Type B pancreatic cell (in vitro differentiated cells): ENCODE results near the gene RTN4RL2. TPM values are rescaled to one million over a fixed set of nuclear protein-coding genes. Genes with fewer than 3 reads are reported as not detected.

Experiments used
- DNase-seq: peaks from one replicate; pipeline ENCODE4 v3.0.0; 2021; ENCODE audit warnings: mixed read lengths; ENCODE audit not compliant: unreplicated experiment; ENCODE audit errors: extremely low spot score
- H3K27ac Mint-ChIP-seq: 2 replicates; pipeline ENCODE4 v1.8.0; 2021; ENCODE audit warnings: mild to moderate bottlenecking, mixed read lengths
- H3K27me3 Mint-ChIP-seq: 2 replicates; pipeline ENCODE4 v1.8.0; 2021; ENCODE audit warnings: mixed read lengths
- H3K36me3 Mint-ChIP-seq: 2 replicates; pipeline ENCODE4 v1.8.0; 2021; ENCODE audit warnings: mixed read lengths
- H3K4me1 Mint-ChIP-seq: one replicate; pipeline ENCODE4 v1.8.0; 2021; ENCODE audit warnings: mixed read lengths; ENCODE audit not compliant: unreplicated experiment
- H3K4me3 Mint-ChIP-seq: 2 replicates; pipeline ENCODE4 v1.8.0; 2021; ENCODE audit warnings: mild to moderate bottlenecking, mixed read lengths
- H3K9me3 Mint-ChIP-seq: 2 replicates; pipeline ENCODE4 v1.8.0; 2021; ENCODE audit warnings: mixed read lengths
- total RNA-seq: library from RNA; stranded (reverse); gene quantifications from 2 replicates; pipeline ENCODE4 v1.2.1, GENCODE V29; 2021; ENCODE audit warnings: low replicate concordance
- TF ChIP-seq, protein P1 (sequence below): fragments of 200-600 bp; sonication (generic); conservative IDR thresholded peaks from 2 replicates; pipeline ENCODE4 v1.5.0; 2021; ENCODE audit warnings: antibody characterized with exemption, mild to moderate bottlenecking

Gene RTN4RL2
- total RNA-seq, 1 donor from 2014 or later, result 8.6 TPM

DNA sequence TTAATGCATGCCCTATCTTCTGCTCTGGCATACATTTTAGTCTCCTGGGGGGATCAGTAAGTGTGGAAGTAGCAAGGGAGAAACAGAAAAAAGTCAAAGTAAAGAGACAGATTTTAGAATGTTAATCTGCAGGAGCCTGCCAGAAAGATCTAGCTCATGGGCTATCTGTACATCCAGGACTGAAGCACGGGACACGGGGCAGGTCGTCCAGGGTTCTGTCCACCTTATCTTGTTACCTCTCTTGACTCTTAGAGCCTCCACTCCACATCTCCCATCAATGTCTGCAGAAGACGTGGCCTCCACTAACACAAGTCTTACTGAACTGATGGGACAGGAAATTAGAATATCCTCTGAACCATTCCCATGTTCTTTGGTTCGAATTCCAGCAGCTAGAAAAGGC lies 31.7 kb upstream of the RTN4RL2 start:
- DNase-seq, result no peak
- Mint-ChIP-seq H3K4me3 (no peak overlapping the region), H3K27ac (no peak overlapping the region), H3K36me3 (peaks cover 2% of the 10 kb centered on the region), H3K27me3 (peaks cover 36% of the 10 kb centered on the region), H3K9me3 (no peaks in the 10 kb centered on the region), H3K4me1 (peaks cover 18% of the 10 kb centered on the region)
- TF ChIP-seq, protein P1, sequence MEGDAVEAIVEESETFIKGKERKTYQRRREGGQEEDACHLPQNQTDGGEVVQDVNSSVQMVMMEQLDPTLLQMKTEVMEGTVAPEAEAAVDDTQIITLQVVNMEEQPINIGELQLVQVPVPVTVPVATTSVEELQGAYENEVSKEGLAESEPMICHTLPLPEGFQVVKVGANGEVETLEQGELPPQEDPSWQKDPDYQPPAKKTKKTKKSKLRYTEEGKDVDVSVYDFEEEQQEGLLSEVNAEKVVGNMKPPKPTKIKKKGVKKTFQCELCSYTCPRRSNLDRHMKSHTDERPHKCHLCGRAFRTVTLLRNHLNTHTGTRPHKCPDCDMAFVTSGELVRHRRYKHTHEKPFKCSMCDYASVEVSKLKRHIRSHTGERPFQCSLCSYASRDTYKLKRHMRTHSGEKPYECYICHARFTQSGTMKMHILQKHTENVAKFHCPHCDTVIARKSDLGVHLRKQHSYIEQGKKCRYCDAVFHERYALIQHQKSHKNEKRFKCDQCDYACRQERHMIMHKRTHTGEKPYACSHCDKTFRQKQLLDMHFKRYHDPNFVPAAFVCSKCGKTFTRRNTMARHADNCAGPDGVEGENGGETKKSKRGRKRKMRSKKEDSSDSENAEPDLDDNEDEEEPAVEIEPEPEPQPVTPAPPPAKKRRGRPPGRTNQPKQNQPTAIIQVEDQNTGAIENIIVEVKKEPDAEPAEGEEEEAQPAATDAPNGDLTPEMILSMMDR, result no peak

- Mint-ChIP-seq H3K27me3 (peaks cover 43% of the 10 kb centered on the region), H3K4me1 (peaks cover 17% of the 10 kb centered on the region), H3K9me3 (no peaks in the 10 kb centered on the region), H3K4me3 (no peak overlapping the region), H3K36me3 (no peaks in the 10 kb centered on the region), H3K27ac (no peak overlapping the region)
- TF ChIP-seq, protein P1, result no peak
- DNase-seq, result no peak
Measured at GRCh38 chr11:57429946-57430345, 30.4 kb upstream of the RTN4RL2 start.

GRCh38 chr11:57430952-57431351 lies 29.4 kb upstream of the RTN4RL2 start:
- no peak for DNase-seq
- Mint-ChIP-seq H3K27ac (no peak overlapping the region), H3K4me1 (peaks cover 14% of the 10 kb centered on the region), H3K4me3 (no peak overlapping the region), H3K27me3 (peaks cover 47% of the 10 kb centered on the region), H3K9me3 (no peaks in the 10 kb centered on the region), H3K36me3 (no peaks in the 10 kb centered on the region)
- TF ChIP-seq, protein P1, result no peak

GRCh38 chr11:57432149-57432561 lies 28.2 kb upstream of the RTN4RL2 start:
- H3K9me3 Mint-ChIP-seq, result no peaks in the 10 kb centered on the region

DNA sequence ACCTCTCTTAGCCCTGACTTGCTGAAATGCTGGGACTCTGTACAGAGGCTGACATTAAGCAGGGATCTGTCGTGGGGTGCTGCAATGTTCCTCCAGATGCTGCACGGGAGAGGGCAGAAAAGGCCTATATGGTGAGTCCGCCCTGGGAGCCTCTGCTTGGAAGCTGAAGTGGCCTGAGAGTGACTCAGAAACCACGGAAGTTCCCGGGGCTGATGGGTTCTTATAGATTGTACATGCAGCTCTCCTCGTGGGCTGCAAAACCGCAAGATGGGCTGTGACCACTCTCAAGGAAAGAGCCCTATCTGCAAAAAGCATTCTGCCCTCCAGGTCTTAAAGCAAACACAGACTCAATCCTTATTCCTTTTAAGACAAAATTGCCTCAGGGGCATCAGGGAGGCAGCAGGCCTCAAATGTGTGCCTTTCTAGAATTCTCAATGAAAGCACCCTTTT lies 27.6 kb upstream of the RTN4RL2 start:
- Mint-ChIP-seq H3K4me3 (no peak overlapping the region), H3K9me3 (no peaks in the 10 kb centered on the region), H3K4me1 (peaks cover under 1% of the 10 kb centered on the region), H3K36me3 (no peaks in the 10 kb centered on the region), H3K27ac (no peak overlapping the region), H3K27me3 (peaks cover 36% of the 10 kb centered on the region)
- DNase-seq, result no peak
- TF ChIP-seq, protein P1, result no peak

More at GRCh38 chr11:57432149-57432561, 28.2 kb upstream of the RTN4RL2 start:
- TF ChIP-seq, protein P1, result no peak
- no peaks in the 10 kb centered on the region for H3K36me3 Mint-ChIP-seq
- DNase-seq, result no peak
- no peak overlapping the region for H3K27ac Mint-ChIP-seq
- H3K4me3 Mint-ChIP-seq, result no peak overlapping the region
- H3K27me3 Mint-ChIP-seq, result peaks cover 41% of the 10 kb centered on the region
- peaks cover 6% of the 10 kb centered on the region for H3K4me1 Mint-ChIP-seq
